HG03521 (cell line): ENCODE measurements around the gene MOB1B.
"Not testable (repeated sequence)": the region's sequence is repeated elsewhere in the genome, so short reads cannot be mapped to it uniquely, and the experiment has no call there.

Experiments
- ATAC-seq: cut with Tn5 transposase; IDR thresholded peaks from one replicate; pipeline ENCODE4 v1.9.1; 2021; ENCODE audit warnings: mild to moderate bottlenecking, moderate library complexity; ENCODE audit not compliant: unreplicated experiment

The MOB1B gene

DNA sequence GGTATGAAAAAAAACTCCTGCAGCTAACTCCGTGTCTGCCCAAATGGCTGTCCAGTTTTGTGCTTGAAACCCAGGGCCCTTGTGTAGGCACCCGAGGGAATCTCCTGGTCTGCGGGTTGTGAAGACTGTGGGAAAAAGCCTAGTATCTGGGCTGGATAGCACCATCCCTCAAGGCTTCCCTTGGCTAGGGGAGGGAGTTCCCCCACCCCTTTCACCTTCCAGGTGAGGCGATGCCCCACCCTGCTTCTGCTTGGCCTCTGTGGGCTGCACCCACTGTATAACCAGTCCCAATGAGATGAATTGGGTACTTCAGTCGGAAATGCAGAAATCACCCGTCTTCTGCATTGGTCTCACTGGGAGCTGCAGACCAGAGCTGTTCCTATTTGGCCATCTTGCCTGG lies 102.9 kb downstream of the MOB1B start:
- not testable (repeated sequence) for ATAC-seq

DNA sequence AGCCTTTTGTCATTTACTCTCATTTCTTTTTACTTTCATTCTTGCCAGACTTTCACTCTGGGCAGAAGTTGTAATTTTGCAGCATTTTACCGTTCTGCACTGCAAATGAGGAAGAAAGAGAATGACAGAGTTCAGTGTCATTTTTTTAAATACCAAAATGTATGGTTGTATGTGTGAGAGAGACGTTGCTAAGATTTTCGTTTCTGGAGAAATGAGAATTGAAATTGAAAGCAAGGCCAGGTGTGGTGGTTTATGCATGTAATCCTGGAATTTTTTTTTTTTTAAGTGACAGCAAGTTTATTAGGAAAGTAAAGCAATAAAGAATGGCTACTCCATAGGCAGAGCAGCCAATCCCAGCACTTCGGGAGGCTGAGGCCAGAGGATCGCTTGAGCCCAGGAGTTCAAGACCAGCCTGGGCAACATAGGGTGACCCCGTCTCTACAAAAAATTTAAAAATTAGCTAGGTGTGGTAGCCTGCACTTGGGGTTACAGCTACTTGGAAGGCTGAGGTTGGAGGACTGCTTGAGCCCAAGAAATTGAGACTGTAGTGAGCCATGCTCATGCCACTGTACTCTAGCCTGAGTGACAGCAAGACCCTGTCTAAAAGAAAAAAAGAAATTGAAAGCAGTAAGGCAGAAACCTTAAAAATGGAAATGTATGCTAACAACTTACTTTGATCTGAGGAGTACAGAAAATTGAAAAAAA lies 104.2 kb downstream of the MOB1B start:
- peak; percentile 87 for ATAC-seq

DNA sequence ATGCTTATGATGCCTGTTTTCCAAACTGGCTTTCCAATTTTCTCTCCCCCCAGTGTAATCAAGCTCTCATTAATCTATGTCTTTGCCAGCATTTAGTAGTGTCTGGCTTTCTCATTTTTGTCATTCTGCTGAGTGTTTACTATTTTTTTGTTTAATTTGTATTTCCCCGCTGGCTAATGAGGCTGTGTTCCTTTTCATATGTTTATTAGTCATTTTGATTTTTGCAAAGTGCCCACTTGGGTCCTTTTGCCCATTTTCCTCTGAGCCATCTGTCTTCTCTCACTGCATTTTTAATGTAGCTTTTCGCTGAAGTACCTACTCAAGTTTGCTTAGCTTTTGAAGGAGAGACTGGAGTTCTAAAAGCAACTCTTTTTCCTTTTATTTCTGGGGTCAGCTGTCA lies 106.0 kb downstream of the MOB1B start:
- ATAC-seq = no peak

DNA sequence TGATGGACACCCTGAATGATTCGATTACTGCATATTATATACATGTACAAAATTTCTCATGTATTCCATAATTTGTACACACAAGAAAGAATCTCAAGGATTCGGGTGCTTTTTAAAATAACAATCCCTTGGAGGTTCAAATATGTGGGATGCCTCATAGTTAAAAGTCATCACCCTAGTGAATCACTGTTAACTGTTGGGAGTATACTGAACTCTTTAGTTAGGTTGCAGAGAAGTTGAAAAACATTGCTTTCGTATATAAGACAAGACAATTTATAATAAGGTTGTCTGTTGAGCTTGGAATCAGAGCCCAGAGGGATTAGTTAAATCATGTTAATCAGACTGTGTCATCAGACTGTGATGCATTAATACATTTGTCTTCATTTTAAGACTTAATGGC lies 106.9 kb downstream of the MOB1B start:
- ATAC-seq = no peak

GRCh38 chr4:71009890-71010588 lies 107.9 kb downstream of the MOB1B start:
- ATAC-seq = no peak

DNA sequence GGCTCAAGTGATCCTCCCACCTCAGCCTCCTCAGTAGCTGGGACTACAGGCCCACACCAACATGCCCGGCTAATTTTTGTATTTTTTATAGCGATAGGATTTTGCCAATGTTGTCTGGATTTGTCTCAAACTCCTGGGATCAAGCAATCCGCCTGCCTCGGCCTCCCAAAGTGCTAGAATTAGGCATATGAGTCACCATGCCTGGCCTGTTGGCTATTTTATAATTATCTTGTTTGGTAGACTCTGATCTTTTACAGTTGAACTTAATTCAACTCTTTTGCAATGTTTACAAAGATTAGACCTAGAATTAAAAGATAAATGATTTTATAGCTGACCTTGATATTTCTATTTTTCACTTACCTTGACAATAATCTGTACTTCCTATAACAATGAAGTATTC lies 109.3 kb downstream of the MOB1B start:
- ATAC-seq = no peak

- not testable (repeated sequence) for ATAC-seq
These were observed 115.2 kb downstream of the MOB1B start for GRCh38 chr4:71017391-71017790.

DNA sequence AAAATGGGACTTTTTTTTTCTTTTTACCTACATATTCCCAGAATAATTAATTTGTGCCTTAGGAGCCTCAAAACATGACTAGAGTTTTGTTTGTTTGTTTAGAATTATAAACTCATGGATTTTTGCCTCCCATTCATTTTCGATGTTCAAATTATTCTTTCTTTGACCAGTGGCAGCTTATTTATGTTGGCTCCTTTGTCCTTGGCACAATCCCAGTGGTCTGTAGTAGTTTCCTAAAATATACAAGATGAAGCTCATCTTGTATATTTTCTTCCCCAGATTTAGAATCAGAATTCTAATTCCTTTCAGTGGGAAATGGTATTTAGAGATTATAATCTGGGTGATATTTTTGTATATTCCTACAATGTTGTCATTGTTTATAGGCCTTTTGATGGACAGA lies 118.4 kb downstream of the MOB1B start:
- ATAC-seq = no peak

DNA sequence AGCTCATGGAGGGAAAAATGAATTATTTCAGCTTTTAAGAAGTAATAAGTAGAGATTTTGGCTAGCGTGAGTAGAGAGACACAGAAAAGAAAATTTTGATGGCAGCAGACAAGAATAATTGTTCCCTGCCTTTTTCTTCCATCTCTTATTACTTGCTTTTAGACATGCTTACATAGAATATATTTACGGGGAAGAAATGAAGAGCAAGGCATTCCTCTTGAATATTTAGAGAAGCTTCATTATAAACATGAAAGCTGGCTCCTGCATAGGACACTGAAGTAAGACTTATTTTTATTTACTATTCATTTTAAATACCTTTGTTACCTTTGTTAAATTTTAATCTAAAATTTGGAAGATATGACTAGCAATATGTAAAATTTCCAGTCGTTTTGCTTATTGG lies 123.5 kb downstream of the MOB1B start:
- ATAC-seq = no peak

DNA sequence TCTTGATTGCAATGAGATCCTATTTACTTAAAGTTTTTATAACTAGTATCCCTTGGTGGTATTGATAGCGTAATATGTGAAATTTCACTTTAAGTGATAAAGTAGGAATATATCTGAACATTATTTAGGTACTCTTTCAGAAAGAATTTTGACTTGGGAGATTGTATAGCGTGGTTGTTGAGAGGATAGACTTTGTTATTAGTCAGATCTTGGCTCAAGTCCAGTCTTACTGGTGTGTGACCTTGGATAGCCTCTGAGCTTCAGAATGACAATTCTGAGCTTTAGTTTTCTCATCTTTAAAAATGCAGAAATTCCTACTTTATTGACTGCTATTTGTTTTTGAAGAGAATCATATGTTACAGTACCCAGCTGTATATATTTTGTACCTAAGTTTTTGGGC lies 123.9 kb downstream of the MOB1B start:
- no peak for ATAC-seq

DNA sequence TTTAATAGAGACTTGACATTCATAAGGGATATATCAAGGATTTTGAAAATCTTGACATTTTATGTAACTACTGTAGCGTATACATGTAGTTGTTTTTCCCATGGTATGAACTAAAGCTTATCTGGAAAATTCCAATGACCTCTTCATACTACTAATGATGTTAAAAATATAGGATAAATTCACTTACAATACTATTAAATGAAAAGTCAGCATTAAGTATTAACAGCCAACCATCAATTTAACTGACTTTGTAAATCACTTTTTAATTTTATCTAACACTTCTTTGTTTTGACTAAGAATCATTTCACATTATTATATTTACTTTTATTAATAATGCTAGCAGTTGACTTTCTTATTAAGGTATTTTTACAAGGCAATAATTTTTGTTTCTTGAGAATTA lies 125.4 kb downstream of the MOB1B start:
- ATAC-seq = no peak

GRCh38 chr4:71029504-71029903 lies 127.3 kb downstream of the MOB1B start:
- ATAC-seq = no peak

- ATAC-seq = not testable (repeated sequence)
These were observed 129.9 kb downstream of the MOB1B start for GRCh38 chr4:71032106-71032505.
